GM10248 (cell line): ENCODE data around the gene OCSTAMP.

Experiments used
- CTCF ChIA-PET: fragments of 300-600 bp; sonication (Branson Sonifier 250); formaldehyde crosslinking; extraction: SDS; loops from one replicate; lab custom pipeline; 2021; ENCODE audit warnings: antibody characterized with exemption; lab: Yijun Ruan, JAX
- POLR2A ChIA-PET: fragments of 350-650 bp; sonication (Branson Sonifier 250); formaldehyde crosslinking; extraction: SDS; loops from one replicate; lab custom pipeline; 2020; ENCODE audit warnings: antibody characterized with exemption; lab: Yijun Ruan, JAX
- DNase-seq: peaks from one replicate; pipeline ENCODE4 v3.0.0; 2012; ENCODE audit errors: extremely low spot score
- TF ChIP-seq, protein P1 (sequence below): IDR thresholded peaks from 2 replicates; pipeline ENCODE4 v1.5.1; 2012; ENCODE audit warnings: mild to moderate bottlenecking, low read depth; ENCODE audit errors: extremely low read depth, missing control alignments, control extremely low read depth

Gene OCSTAMP

DNA sequence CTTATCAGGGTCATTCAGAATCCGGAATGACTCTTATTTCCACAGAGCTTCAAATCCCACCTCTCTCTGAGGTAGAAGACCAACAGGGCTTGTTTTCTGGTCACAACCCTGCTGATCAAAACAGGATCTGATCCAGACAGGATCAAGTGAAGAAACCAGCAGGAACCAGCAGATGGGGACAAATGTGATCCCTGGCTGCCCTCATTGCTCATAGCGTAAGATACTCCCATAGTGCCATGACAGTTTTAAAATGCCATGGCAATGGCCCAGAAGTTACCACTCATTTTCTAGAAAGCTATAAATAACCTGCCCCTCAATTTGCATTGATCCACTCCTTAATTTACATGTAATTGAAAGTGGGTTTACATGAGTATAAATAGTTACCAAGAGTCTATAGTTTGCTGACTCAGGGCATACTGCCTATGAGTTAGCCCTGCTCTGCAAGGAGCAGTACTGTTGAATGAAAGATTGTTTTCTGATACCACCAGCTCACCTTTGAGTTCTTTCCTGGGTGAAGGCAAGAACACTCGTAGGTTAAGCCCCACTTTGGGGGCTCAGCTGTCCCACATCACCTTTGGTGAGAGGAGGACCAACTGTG, 30.9 kb downstream of the OCSTAMP start:
- TF ChIP-seq, protein P1, sequence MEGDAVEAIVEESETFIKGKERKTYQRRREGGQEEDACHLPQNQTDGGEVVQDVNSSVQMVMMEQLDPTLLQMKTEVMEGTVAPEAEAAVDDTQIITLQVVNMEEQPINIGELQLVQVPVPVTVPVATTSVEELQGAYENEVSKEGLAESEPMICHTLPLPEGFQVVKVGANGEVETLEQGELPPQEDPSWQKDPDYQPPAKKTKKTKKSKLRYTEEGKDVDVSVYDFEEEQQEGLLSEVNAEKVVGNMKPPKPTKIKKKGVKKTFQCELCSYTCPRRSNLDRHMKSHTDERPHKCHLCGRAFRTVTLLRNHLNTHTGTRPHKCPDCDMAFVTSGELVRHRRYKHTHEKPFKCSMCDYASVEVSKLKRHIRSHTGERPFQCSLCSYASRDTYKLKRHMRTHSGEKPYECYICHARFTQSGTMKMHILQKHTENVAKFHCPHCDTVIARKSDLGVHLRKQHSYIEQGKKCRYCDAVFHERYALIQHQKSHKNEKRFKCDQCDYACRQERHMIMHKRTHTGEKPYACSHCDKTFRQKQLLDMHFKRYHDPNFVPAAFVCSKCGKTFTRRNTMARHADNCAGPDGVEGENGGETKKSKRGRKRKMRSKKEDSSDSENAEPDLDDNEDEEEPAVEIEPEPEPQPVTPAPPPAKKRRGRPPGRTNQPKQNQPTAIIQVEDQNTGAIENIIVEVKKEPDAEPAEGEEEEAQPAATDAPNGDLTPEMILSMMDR: no peak
- POLR2A ChIA-PET: no interaction called here
- CTCF ChIA-PET: interaction anchor here (1.0 to 8.6 kb wide), 8 partner anchors 15 to 506 kb away, joined by 3 to 93 read pairs (median 5); partner anchors contain the start of gene OCSTAMP
- DNase-seq: no peak

DNA sequence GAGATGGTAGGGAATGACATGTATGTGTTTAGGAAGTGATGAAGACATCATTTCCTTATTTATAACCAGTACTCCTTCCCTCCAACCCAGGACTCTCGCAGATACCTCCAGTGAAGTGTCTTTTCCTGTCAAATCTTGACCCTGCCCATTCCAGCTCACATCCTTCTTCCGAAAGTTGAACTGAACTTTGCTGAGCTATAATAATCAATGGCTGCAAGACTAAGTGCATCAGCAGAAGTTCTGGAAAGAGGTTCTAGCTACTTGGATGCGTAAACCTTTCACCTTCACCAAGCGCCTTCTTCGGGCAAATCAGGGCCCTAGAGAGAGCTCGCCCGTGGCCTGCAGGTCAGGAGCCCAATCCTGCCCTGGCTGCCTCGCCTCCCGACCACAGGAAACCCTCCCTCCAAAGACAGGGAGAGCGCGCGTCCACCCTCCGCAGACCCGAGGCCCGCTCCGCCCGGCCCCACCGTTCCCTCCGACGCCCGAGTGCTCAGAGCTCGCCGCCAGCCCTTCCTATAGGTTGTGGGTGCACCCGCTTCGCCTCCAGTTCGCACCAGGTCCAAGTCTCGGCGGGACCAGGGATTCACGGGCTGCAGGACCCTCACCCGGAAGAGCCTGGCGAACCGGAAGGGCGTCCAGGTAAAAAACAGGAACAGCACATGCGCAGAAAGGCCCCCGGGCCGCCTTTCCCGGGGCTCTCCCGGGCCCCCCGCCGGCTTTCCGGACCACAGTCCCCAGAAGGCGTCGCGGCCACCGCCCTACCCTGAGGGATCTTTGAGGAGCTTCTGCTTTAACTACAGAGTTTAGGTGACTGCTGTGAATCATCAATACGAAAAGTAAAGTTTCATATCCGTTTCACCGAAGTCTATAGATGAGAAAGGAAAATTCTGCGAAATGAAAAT, 37.3 kb downstream of the OCSTAMP start, which contains the start of gene ZNF334:
ZNF334 (minus strand) TSS at position 617 of the 902 bp plus-strand sequence. CDS start 1,457 bp downstream, outside the sequence.
- ChIA-PET CTCF (interaction anchor here (0.9 to 2.5 kb wide), 5 partner anchors 9 to 168 kb away, joined by 3 to 7 read pairs (median 4); no protein-coding TSS in a partner anchor), POLR2A (no interaction called here)
- DNase-seq: peak; percentile 73
- TF ChIP-seq, protein P1: no peak

DNA sequence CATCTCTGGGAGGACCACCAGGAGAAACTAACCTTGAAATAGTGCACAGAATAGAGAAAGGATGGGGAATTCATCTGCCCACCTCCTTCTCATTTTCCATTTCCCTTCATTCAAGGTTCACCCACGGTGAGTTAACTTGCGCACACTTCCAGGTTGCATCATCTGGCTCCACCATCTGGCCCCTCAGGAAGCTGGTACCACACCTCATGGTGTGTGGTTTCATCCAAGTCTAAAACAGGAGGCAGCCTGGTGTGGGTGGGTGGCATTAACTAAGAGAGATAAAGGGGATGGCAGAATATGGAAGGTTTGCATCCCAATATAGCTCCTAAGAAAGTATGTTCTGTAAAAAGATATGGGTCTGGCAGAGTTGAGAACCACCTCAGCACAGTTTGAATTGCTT, 40.9 kb downstream of the OCSTAMP start:
- ChIA-PET CTCF (no interaction called here), POLR2A (no interaction called here)
- no peak for DNase-seq
- TF ChIP-seq, protein P1: no peak

DNA sequence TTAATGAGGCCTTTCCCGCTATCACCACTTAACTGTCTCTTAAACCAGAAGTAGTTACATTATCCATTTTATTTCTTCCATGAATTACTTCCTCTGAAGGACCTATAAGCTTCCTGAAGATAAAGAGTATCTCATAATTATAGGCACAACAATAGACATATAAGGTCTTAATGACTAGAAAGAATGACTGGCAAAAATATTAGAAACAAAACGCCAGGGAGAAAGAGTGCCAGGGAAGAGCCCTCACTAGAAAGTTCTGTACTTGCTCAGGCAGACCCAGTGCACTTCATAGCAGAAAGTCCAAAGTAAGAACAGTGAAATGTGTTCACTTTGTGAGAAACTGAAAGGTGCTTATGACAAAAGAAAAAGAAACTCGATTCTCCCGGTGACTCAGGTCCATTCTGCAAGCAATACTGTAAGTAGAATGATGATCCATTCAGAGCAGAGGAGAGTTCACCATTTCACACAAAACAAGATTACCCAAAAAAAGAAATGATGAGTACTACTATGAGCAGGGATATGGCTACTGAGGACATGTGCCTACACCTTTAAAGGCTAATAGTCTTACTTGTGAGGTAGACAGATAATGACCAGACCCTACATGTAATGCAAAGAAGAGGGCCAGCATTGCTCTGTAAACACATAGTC, 42.6 kb downstream of the OCSTAMP start:
- ChIA-PET POLR2A (no interaction called here), CTCF (no interaction called here)
- DNase-seq: no peak
- TF ChIP-seq, protein P1: no peak

DNA sequence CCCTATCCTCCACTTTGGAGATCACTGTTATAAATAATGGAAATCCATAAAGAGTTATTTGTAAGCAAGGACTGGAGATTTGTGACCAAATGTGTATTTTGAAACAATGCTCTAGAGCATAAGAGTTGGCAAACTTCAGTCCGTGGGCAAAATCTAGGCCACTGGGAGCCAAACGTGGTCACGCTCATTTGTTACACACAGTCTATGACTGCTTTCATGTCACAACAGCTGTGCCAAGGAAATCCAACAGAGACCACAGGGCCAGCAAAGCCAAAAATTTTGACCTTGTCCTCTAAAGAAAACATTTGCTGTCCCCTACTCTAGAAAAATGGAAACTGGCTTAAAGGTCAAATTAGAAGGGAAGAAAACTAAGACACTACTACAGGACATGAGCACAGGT, 44.9 kb downstream of the OCSTAMP start:
- ChIA-PET CTCF (no interaction called here), POLR2A (no interaction called here)
- TF ChIP-seq, protein P1: no peak

DNA sequence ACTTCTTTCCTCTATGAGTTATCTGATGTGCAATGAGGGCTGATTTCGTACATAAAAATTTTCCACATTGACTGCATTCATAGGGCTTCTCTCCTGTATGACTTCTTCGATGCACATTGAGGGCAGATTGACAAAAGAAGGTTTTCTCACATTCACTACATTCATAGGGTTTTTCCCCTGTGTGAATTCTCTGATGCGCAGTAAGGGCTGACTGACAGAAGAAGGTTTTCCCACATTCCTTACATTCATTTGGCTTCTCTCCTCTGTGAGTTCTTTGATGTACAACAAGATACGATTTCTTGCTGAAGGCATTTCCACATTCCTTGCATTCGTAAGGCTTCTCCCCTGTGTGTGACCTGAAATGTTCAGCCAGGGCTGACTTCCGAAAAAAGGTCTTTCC, 48.5 kb downstream of the OCSTAMP start:
- TF ChIP-seq, protein P1: no peak
- POLR2A ChIA-PET: no interaction called here

More for the DNA sequence above, 44.9 kb downstream of the OCSTAMP start:
- DNase-seq: no peak

More for the DNA sequence above, 48.5 kb downstream of the OCSTAMP start:
- DNase-seq: no peak
- CTCF ChIA-PET: no interaction called here
